ENCODE results near the gene WDR20.

Gene WDR20

GRCh38 chr14:102211240-102211639, 71.5 kb downstream of the WDR20 start:
- H3K4me3 ChIP-seq (ENCODE audit: low read depth, low read length): no peak overlapping the region
- DNase-seq (ENCODE audit: low read depth): no peak

DNA sequence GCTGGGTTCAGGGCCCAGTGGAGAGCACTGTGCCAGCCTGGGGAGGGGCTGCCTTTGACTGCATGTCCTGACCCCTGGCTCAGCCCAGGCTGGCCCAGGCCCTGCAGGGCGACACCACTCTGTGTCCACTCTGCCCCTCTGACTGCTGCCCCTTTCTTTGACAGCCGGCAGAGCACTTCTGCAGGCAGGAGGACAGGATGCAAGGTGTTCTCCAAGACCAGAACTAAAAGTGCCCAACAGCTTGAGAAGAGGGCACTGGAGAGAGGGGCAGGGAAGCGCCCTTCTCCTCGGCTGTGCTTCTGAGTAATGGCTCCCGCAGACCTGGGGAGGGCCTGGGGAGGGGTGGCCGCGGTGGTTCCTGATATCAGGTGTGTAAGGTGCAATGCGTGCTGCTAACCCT, 72.7 kb downstream of the WDR20 start:
- DNase-seq (ENCODE audit: low read depth): no peak

DNA sequence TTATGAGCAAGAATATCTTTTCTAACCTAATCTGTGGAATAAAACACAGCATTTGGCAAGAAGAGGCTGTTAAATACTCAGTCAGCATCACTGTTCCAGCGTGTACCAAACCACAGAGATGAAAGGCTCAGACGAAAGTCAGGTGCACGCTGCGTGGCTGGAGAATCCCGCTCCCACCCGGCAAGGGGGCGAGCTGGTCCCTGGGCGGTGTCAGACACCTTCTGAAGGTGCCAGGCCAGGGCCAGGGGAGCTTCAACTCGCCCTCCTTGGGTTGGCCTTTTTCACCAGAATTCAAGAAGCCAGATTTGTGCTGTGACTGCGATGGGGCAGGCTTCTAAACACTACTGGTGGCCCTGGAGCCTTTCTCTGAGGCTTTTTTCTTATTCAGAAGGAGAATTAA, 73.1 kb downstream of the WDR20 start:
- DNase-seq (ENCODE audit: low read depth): no peak

More for the DNA sequence above, 72.7 kb downstream of the WDR20 start:
- H3K4me3 ChIP-seq (ENCODE audit: low read depth, low read length): no peak overlapping the region

GRCh38 chr14:102213470-102213869, 73.8 kb downstream of the WDR20 start:
- no peak for DNase-seq (ENCODE audit: low read depth)
- no peak overlapping the region for H3K4me3 ChIP-seq (ENCODE audit: low read depth, low read length)

More for the DNA sequence above, 73.1 kb downstream of the WDR20 start:
- no peak overlapping the region for H3K4me3 ChIP-seq (ENCODE audit: low read depth, low read length)

- no peak overlapping the region for H3K4me3 ChIP-seq (ENCODE audit: low read depth, low read length)
- DNase-seq (ENCODE audit: low read depth): no peak
These were observed 74.4 kb downstream of the WDR20 start for GRCh38 chr14:102213984-102214658.

GRCh38 chr14:102215071-102215470, 75.4 kb downstream of the WDR20 start:
- no peak for DNase-seq (ENCODE audit: low read depth)
- H3K4me3 ChIP-seq (ENCODE audit: low read depth, low read length): no peak overlapping the region

DNA sequence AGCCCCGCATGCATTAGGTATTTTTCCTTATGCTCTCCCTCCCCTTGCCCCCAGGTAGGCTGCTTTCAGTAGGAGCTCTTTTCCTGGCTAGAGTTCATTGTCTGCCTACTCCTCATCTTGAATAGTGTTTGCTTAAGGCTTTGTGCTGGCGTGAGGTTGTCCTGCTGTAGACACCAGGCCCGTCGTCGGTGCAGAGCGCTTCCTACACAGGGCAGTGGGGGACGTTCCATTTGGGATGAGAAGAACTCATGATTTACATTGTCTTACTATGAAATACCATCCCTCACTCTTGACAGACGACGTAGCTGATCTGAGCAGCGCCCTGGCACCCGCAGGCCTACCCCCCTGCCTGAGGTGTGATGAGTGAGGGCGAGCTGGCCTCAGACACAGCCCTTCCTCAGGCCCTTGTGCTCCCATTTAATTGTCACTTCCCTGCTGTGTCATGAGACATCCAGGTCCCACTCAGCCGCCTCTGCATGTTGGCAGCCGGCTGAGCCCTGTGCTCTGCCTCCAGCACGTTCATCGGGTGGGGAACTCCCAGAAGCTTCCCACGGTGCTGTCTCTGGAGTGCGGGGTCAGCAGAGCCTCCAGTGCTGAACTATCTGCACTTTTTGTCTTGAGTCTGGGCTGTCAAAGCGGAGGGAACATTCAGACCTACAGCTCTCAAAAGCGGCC, 76.0 kb downstream of the WDR20 start:
- DNase-seq (ENCODE audit: low read depth): no peak
- no peak overlapping the region for H3K4me3 ChIP-seq (ENCODE audit: low read depth, low read length)

DNA sequence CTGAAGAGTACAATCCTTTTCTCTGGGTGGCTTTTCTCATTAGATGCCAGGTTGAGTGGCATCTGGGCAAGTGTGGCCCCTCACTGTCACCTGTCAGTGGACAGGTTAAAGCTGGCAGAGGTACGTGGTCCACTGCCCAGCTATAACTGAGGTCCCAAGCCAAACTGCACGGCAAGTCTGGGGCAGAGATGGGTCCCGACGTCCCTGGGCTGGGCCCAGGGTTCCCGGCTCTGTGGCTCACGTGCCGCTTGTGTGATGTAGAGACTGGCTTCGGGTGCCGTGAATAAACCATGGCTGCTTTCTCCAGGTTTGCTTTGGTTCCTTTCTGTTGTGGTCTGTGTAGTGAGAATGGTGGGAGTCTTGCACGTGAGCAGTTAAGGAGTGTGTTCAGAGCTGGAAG, 77.7 kb downstream of the WDR20 start:
- no peak for DNase-seq (ENCODE audit: low read depth)
- H3K4me3 ChIP-seq (ENCODE audit: low read depth, low read length): no peak overlapping the region

- no peak for DNase-seq (ENCODE audit: low read depth)
These were observed 78.3 kb downstream of the WDR20 start for GRCh38 chr14:102217987-102218421.

DNA sequence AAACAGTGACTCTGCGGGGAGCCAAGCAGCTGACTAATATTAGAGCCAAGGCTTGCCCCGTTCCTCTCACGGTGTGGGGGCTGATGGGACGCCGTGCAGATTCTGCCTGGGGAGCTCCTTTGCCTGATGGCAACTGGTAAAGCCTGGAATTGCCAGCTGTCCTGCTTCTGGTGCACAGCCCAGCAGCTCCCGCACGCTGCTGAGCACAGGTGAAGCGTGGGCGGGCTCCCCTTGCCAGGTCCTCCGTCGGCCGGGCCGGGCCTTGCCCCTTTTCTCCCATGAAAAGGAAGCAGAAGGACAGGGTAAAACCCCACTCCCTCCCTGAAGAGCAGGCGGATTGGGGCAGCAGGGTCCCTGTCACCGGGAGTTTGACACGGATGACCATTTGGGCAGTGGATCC, 79.0 kb downstream of the WDR20 start:
- DNase-seq (ENCODE audit: low read depth): no peak
- H3K4me3 ChIP-seq (ENCODE audit: low read depth, low read length): no peak overlapping the region

More at GRCh38 chr14:102217987-102218421, 78.3 kb downstream of the WDR20 start:
- no peak overlapping the region for H3K4me3 ChIP-seq (ENCODE audit: low read depth, low read length)

DNA sequence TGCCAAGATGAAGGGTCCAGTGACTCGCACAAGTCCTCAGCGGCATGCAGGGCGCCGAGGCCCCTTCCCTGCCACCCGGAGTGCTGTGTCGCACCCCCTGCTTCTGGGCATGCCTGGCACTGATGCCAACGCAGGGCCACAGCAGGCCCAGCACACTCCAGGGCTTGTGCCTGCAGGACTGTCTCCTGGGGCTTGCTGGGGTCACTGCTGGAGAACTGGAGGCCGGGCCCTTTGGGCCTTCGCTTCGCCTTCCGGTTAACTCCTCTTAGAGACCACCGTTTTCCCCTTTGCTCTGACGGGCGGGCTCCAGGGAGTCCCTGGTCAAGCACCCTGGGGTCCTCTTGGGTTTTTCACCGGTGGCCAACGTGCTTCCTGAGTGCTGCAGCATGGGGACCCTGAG, 79.6 kb downstream of the WDR20 start:
- no peak for DNase-seq (ENCODE audit: low read depth)
- no peak overlapping the region for H3K4me3 ChIP-seq (ENCODE audit: low read depth, low read length)

DNA sequence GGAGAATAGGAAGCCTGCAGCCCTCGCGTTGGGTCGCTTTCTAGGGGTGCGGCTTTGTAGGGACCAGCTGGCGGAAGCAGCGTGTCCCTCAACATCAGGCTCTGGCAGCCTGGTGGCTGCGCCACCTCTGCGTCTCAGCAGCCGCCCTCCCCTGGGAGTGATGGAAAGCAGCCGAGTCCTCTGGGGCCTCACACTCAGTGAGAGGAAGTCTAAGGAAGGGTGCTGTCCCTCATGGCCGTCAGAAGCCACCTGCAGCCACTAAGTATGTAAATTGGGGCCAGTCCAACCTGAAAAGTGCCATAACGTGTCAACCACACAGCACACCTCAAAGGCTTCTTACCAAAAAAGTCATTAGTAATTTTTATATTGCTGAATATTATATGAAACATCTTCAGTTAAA, 80.3 kb downstream of the WDR20 start:
- H3K4me3 ChIP-seq (ENCODE audit: low read depth, low read length): no peak overlapping the region
- DNase-seq (ENCODE audit: low read depth): no peak

- no peak overlapping the region for H3K4me3 ChIP-seq (ENCODE audit: low read depth, low read length)
- no peak for DNase-seq (ENCODE audit: low read depth)
These were observed 81.3 kb downstream of the WDR20 start for GRCh38 chr14:102221026-102221425.

DNA sequence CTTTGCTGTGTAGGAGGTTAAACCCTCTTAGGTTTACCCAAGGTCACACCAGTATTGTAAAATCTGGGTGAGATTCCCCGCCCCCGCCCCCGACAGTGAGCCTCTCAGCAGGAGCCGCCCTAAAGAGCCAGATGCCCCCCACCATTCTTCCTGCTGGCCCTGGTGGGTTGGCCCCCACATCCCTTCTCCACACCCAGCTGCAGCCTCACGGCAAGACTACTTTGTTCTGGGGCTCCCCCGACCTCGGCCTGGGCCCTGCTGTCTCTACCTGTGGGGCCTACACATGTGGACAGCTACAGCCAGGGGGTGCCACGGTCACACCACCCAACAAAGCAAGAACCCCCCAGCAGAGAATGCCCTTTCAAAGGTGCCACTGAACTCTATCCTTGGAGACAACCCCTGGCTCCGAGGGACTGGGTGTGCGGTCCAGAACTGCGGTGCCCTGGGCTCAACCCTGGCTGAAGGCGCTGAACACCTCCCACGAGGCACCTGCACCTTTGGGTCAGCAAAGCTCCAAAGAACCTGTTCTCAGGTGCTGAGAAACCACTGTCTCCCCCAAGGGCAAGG, 82.4 kb downstream of the WDR20 start:
- H3K4me3 ChIP-seq (ENCODE audit: low read depth, low read length): no peak overlapping the region
- DNase-seq (ENCODE audit: low read depth): no peak

GRCh38 chr14:102222751-102223150, 83.1 kb downstream of the WDR20 start:
- H3K4me3 ChIP-seq (ENCODE audit: low read depth, low read length): no peak overlapping the region
- no peak for DNase-seq (ENCODE audit: low read depth)

GRCh38 chr14:102223682-102224081, 84.0 kb downstream of the WDR20 start:
- no peak overlapping the region for H3K4me3 ChIP-seq (ENCODE audit: low read depth, low read length)
- no peak for DNase-seq (ENCODE audit: low read depth)

- no peak for DNase-seq (ENCODE audit: low read depth)
- H3K4me3 ChIP-seq (ENCODE audit: low read depth, low read length): no peak overlapping the region
These were observed 85.7 kb downstream of the WDR20 start for GRCh38 chr14:102225386-102225785.

DNA sequence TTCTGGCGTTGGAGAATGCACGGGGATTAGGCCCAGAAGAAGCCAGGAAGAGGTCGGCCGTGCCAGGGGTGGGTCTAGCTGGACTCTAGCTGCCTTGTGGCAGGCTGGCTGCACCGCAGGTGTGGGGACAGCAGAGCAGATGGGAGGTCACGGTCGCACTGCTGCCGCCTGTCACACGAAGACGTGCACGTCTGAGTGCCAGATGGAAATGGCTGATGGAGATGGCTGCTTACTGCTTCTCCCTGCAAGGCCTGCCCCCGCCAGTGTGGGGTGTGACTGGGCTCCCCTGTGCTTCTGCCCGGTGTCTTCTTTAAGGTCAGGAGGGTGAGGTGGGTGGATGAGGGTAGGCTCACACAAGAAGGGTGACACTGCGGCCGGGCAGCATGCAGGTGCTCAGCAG, 86.2 kb downstream of the WDR20 start:
- H3K4me3 ChIP-seq (ENCODE audit: low read depth, low read length): no peak overlapping the region
- no peak for DNase-seq (ENCODE audit: low read depth)

DNA sequence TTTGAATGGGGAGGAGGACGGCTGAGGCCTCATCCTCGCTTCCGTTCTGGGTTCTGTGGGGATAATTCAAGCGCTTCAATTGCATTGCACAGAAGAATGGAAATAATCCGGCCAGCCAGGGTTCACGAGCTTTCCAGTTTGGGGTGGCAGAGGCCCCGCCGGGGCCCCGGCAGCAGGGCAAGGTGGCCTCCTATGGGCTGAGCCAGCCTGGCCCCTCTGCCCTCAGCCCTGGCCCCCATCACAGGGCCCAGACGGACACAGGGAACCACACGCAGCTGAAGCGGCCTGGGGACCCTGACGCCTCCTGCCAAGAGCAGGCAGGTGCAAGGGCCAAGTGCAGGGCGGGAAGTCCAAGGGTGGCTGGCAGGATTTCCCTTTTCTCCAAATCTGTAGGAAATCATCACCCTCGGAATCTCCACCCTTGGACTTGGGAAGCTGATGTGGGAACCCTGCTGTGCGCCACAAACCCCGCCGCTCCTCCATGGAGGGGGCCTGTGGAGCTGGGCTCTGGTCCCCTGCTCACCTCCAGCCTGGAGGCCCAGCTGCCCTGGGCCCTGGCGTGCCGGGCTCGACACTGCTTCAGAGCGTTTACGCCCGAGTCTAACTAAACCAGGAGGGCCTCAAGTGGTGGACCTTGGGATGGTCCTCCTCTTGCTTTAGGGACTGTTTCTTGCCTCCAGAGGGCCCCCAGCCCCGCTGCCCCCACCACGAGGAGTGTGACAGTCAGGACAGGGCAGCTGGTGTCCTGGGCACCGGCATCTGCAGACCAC, 86.8 kb downstream of the WDR20 start:
- no peak for DNase-seq (ENCODE audit: low read depth)

More for the DNA sequence above, 86.8 kb downstream of the WDR20 start:
- H3K4me3 ChIP-seq (ENCODE audit: low read depth, low read length): no peak overlapping the region
